HCT116 (cell line): ENCODE measurements around the gene DHDDS. TPM values are rescaled to one million over a fixed set of nuclear protein-coding genes. Genes with fewer than 3 reads are reported as not detected.

Experiments
- ATAC-seq: fragments of 200-7000 bp; cut with Tn5 transposase; 2 replicates; pipeline ENCODE4 v1.9.1; 2020; ENCODE audit warnings: mild to moderate bottlenecking, moderate library complexity
- BruUV-seq: library from RNA; stranded (reverse); fragments of 400-500 nt; replicated peaks from 2 replicates; lab custom pipeline; 2021; lab: Mats Ljungman, UMichigan
- CTCF ChIA-PET: fragments of 300-600 bp; sonication (Branson Sonifier 250); formaldehyde crosslinking; loops from one replicate; lab custom pipeline; 2021; ENCODE audit warnings: antibody characterized with exemption; lab: Charles Lee
- POLR2A ChIA-PET: fragments of 300-600, 350-600 bp; sonication (Branson Sonifier 250); formaldehyde crosslinking; loops from one replicate; lab custom pipeline; 2021; ENCODE audit warnings: antibody characterized with exemption; lab: Charles Lee
- RAD21 ChIA-PET, 2 experiments: fragments of 300-600 bp; sonication (Branson Sonifier 250); formaldehyde crosslinking; loops; one replicate each; lab custom pipeline; 2023; ENCODE audit warnings: low total read pairs in 2 of 2; ENCODE audit not compliant: uncharacterized antibody in 2 of 2, unreplicated experiment in 2 of 2, low non-redundant PET in 1 of 2; lab: Charles Lee
- DNase-seq: peaks from one replicate; pipeline ENCODE4 v3.0.0-alpha.2; 2010; ENCODE audit warnings: low read depth, low spot score
- H2AFZ ChIP-seq: fragments of 200-600 bp; shearing (Covaris generic), sonication (generic); 2 replicates; pipeline ENCODE4 v1.6.1; 2017; ENCODE audit warnings: low read depth, mixed run types, mixed read lengths, antibody characterized with exemption, low read length; ENCODE audit not compliant: poor library complexity, severe bottlenecking
- H3K27ac ChIP-seq: 2 replicates; pipeline ENCODE4 v1.5.1; 2012; ENCODE audit warnings: low read depth, low read length
- H3K27me3 ChIP-seq: fragments of 200-600 bp; sonication (generic); 2 replicates; pipeline ENCODE4 v1.6.1; 2016; ENCODE audit warnings: mixed run types, low read length, mixed read lengths; ENCODE audit not compliant: insufficient read depth
- H3K36me3 ChIP-seq, 2 experiments: fragments of 200-500 bp in 1 of 2; fragments of 200-600 bp in 1 of 2; sonication (Bioruptor generic) in 1 of 2; sonication (generic) in 1 of 2; 2 replicates each; pipeline versions ENCODE4 v1.5.1 to v1.6.1; 2014 to 2016; ENCODE audit warnings: low read length in 2 of 2, inconsistent platforms in 1 of 2, mixed read lengths in 1 of 2, mixed run types in 1 of 2; ENCODE audit not compliant: insufficient read depth in 2 of 2, control insufficient read depth in 1 of 2
- H3K4me1 ChIP-seq, 2 experiments: fragments of 200-600 bp in 1 of 2; sonication (generic) in 1 of 2; 2 replicates each; pipeline versions ENCODE4 v1.5.1 to v1.6.1; 2012 to 2017; ENCODE audit warnings: low read length in 2 of 2, inconsistent platforms in 1 of 2, mild to moderate bottlenecking in 1 of 2, mixed read lengths in 1 of 2, mixed run types in 1 of 2, moderate library complexity in 1 of 2; ENCODE audit not compliant: insufficient read depth in 2 of 2, control insufficient read depth in 1 of 2
- H3K4me2 ChIP-seq: fragments of 200-600 bp; sonication (generic); 2 replicates; pipeline ENCODE4 v1.6.1; 2017; ENCODE audit warnings: mixed run types, low read length, mixed read lengths
- H3K4me3 ChIP-seq, 2 experiments: fragments of 200-600 bp in 1 of 2; sonication (generic) in 1 of 2; replicated peaks in 1 of 2; 2 replicates each; pipeline ENCODE4 v1.5.1; 2011 to 2016; ENCODE audit warnings: low read length in 2 of 2, control low read depth in 1 of 2, low read depth in 1 of 2, mild to moderate bottlenecking in 1 of 2, mixed read lengths in 1 of 2, mixed run types in 1 of 2
- H3K79me2 ChIP-seq: fragments of 200-600 bp; sonication (generic); 2 replicates; pipeline ENCODE4 v1.6.1; 2017; ENCODE audit warnings: mild to moderate bottlenecking, mixed run types, low read length, moderate library complexity, mixed read lengths; ENCODE audit not compliant: insufficient read depth
- H3K9ac ChIP-seq: fragments of 200-600 bp; sonication (generic); 2 replicates; pipeline ENCODE4 v1.6.1; 2016; ENCODE audit warnings: low read length, mixed read lengths
- H3K9me2 ChIP-seq: fragments of 200-600 bp; sonication (generic), shearing (Covaris generic); 2 replicates; pipeline ENCODE4 v1.6.1; 2017; ENCODE audit warnings: mixed run types, mild to moderate bottlenecking, moderate library complexity; ENCODE audit not compliant: insufficient read depth
- H3K9me3 ChIP-seq, 2 experiments: fragments of 200-500 bp in 1 of 2; fragments of 200-600 bp in 1 of 2; sonication (Bioruptor generic) in 1 of 2; sonication (generic) in 1 of 2; 2 replicates each; pipeline ENCODE4 v1.6.1; 2014 to 2017; ENCODE audit warnings: low read length in 2 of 2, mixed read lengths in 2 of 2, inconsistent platforms in 1 of 2, low read depth in 1 of 2, mild to moderate bottlenecking in 1 of 2, mixed run types in 1 of 2, moderate library complexity in 1 of 2; ENCODE audit not compliant: control insufficient read depth in 1 of 2, insufficient read depth in 1 of 2
- H4K20me1 ChIP-seq: fragments of 200-600 bp; sonication (generic), shearing (Covaris generic); 2 replicates; pipeline ENCODE4 v1.6.1; 2017; ENCODE audit warnings: mixed run types, mild to moderate bottlenecking, moderate library complexity; ENCODE audit not compliant: insufficient read depth
- ATF3 ChIP-seq: IDR thresholded peaks from 2 replicates; pipeline ENCODE4 v1.6.1; 2012
- CBX3 ChIP-seq: IDR thresholded peaks from 2 replicates; pipeline ENCODE4 v1.6.1; 2012; ENCODE audit warnings: low read depth
- CEBPB ChIP-seq: IDR thresholded peaks from 2 replicates; pipeline ENCODE4 v1.6.1; 2012; ENCODE audit warnings: low read depth
- CTCF ChIP-seq, 3 experiments: fragments of 200-600 bp in 1 of 3; sonication (generic) in 1 of 3; IDR thresholded peaks in 2 of 3; conservative IDR thresholded peaks in 1 of 3; 2 replicates each; pipeline ENCODE4 v1.5.1; 2012 to 2017; ENCODE audit warnings: low read depth in 2 of 3, low read length in 2 of 3, antibody characterized with exemption in 1 of 3, borderline replicate concordance in 1 of 3, control low read depth in 1 of 3, mild to moderate bottlenecking in 1 of 3, mixed read lengths in 1 of 3, mixed run types in 1 of 3, moderate library complexity in 1 of 3; ENCODE audit not compliant: insufficient read depth in 1 of 3
- EGR1 ChIP-seq: IDR thresholded peaks from 2 replicates; pipeline ENCODE4 v1.6.1; 2012; ENCODE audit warnings: low read depth
- EZH2phosphoT487 ChIP-seq: fragments of 200-600 bp; IDR thresholded peaks from 2 replicates; pipeline ENCODE4 v1.6.1; 2018; ENCODE audit warnings: antibody characterized with exemption, borderline replicate concordance
- FOSL1 ChIP-seq: IDR thresholded peaks from 2 replicates; pipeline ENCODE4 v1.6.1; 2012; ENCODE audit warnings: low read depth
- JUND ChIP-seq: IDR thresholded peaks from 2 replicates; pipeline ENCODE4 v1.6.1; 2012
- MAX ChIP-seq: IDR thresholded peaks from 2 replicates; pipeline ENCODE4 v1.6.1; 2012
- POLR2A ChIP-seq: IDR thresholded peaks from 2 replicates; pipeline ENCODE4 v1.7.0; 2011; ENCODE audit warnings: borderline replicate concordance; ENCODE audit not compliant: insufficient read depth, insufficient read length; ENCODE audit errors: extremely low read depth
- REST ChIP-seq: IDR thresholded peaks from 2 replicates; pipeline ENCODE4 v1.6.1; 2012; ENCODE audit warnings: low read depth
- SRF ChIP-seq: IDR thresholded peaks from 2 replicates; pipeline ENCODE4 v1.6.1; 2012; ENCODE audit warnings: low read depth
- YY1 ChIP-seq: IDR thresholded peaks from 2 replicates; pipeline ENCODE4 v1.6.1; 2011; ENCODE audit warnings: low read length, low read depth, moderate library complexity, mild to moderate bottlenecking; ENCODE audit not compliant: insufficient replicate concordance; ENCODE audit errors: extremely low read depth
- ZBTB33 ChIP-seq: IDR thresholded peaks from 2 replicates; pipeline ENCODE4 v1.6.1; 2011; ENCODE audit warnings: mild to moderate bottlenecking, low read length, moderate library complexity; ENCODE audit not compliant: insufficient replicate concordance; ENCODE audit errors: extremely low read depth
- ZFX ChIP-seq: fragments of 450-650 bp; IDR thresholded peaks from 2 replicates; pipeline ENCODE4 v1.6.1; 2017
- ZNF274 ChIP-seq: fragments of 200-500 bp; sonication (Bioruptor generic); IDR thresholded peaks from 2 replicates; pipeline ENCODE4 v1.6.1; 2014; ENCODE audit warnings: mild to moderate bottlenecking, low read depth, low read length, inconsistent platforms
- intact Hi-C: fragments of 100-400 bp; cut with micrococcal nuclease; formaldehyde crosslinking; loops from 2 replicates; pipeline ENCODE4 v1.10.0; 2022
- total RNA-seq: library from RNA; stranded (reverse); gene quantifications from one replicate; pipeline ENCODE4 v1.2.1, GENCODE V29; 2021; ENCODE audit not compliant: unreplicated experiment

Gene DHDDS
- total RNA-seq, 1 experiment from 2014 or later, result 46.0 TPM

GRCh38 chr1:26520339-26520738 lies 88.2 kb downstream of the DHDDS start:
- intact Hi-C loops, result no loop called here
- DNase-seq (no peak), ATAC-seq (no peak)
- H3K27me3 ChIP-seq, result no peaks in the 10 kb centered on the region
- POLR2A ChIA-PET, result no interaction called here
- no peak overlapping the region for H3K27ac ChIP-seq
- no peak overlapping the region for H2AFZ ChIP-seq
- CTCF ChIA-PET, result no interaction called here
- no TSS peak for BruUV-seq
- no peaks in the 10 kb centered on the region for H3K9me3 ChIP-seq
- peaks cover 0 to 16% of the 10 kb centered on the region in 2 experiments; a peak in 2 of 4 replicates for H3K4me1 ChIP-seq
- H3K79me2 ChIP-seq, result no peaks in the 10 kb centered on the region
- TF ChIP-seq SRF, result no peak
- TF ChIP-seq ATF3, result no peak
- no peak for TF ChIP-seq JUND
- TF ChIP-seq ZFX, result no peak
- TF ChIP-seq ZBTB33, result no peak
- no peak for TF ChIP-seq EZH2phosphoT487
- no peak for TF ChIP-seq REST
- no peak for TF ChIP-seq CTCF (IDR thresholded peaks at IDR 0.05 in 2 of 3, conservative IDR thresholded peaks at IDR 0.05 in 1 of 3; ENCODE audit: borderline replicate concordance in 1 of 3, insufficient read depth in 1 of 3, low read depth in 2 of 3, low read length in 2 of 3)
- no peak for TF ChIP-seq FOSL1
- TF ChIP-seq CEBPB, result no peak
- TF ChIP-seq POLR2A, result no peak
- TF ChIP-seq CBX3, result no peak
- no peak for TF ChIP-seq YY1
- no peak for TF ChIP-seq MAX
- TF ChIP-seq ZNF274, result no peak
- TF ChIP-seq EGR1, result no peak
- H3K9ac ChIP-seq, result no peak overlapping the region
- H4K20me1 ChIP-seq, result no peaks in the 10 kb centered on the region
- RAD21 ChIA-PET, result no interaction called here
- no peaks in the 10 kb centered on the region for H3K36me3 ChIP-seq
- H3K4me3 ChIP-seq, result no peak overlapping the region
- no peaks in the 10 kb centered on the region for H3K9me2 ChIP-seq
- H3K4me2 ChIP-seq, result no peak overlapping the region
